HCT116 (cell line): ENCODE data around the gene TANC1. TPM values are rescaled to one million over a fixed set of nuclear protein-coding genes. Genes with fewer than 3 reads are reported as not detected.

Source experiments
- ATAC-seq: fragments of 200-7000 bp; cut with Tn5 transposase; 2 replicates; pipeline ENCODE4 v1.9.1; 2020; ENCODE audit warnings: mild to moderate bottlenecking, moderate library complexity
- BruUV-seq: library from RNA; stranded (reverse); fragments of 400-500 nt; replicated peaks from 2 replicates; lab custom pipeline; 2021; lab: Mats Ljungman, UMichigan
- CTCF ChIA-PET: fragments of 300-600 bp; sonication (Branson Sonifier 250); formaldehyde crosslinking; loops from one replicate; lab custom pipeline; 2021; ENCODE audit warnings: antibody characterized with exemption; lab: Charles Lee
- POLR2A ChIA-PET: fragments of 300-600, 350-600 bp; sonication (Branson Sonifier 250); formaldehyde crosslinking; loops from one replicate; lab custom pipeline; 2021; ENCODE audit warnings: antibody characterized with exemption; lab: Charles Lee
- RAD21 ChIA-PET, 2 experiments: fragments of 300-600 bp; sonication (Branson Sonifier 250); formaldehyde crosslinking; loops; one replicate each; lab custom pipeline; 2023; ENCODE audit warnings: low total read pairs in 2 of 2; ENCODE audit not compliant: uncharacterized antibody in 2 of 2, unreplicated experiment in 2 of 2, low non-redundant PET in 1 of 2; lab: Charles Lee
- DNase-seq: peaks from one replicate; pipeline ENCODE4 v3.0.0-alpha.2; 2010; ENCODE audit warnings: low read depth, low spot score
- H2AFZ ChIP-seq: fragments of 200-600 bp; shearing (Covaris generic), sonication (generic); 2 replicates; pipeline ENCODE4 v1.6.1; 2017; ENCODE audit warnings: low read depth, mixed run types, mixed read lengths, antibody characterized with exemption, low read length; ENCODE audit not compliant: poor library complexity, severe bottlenecking
- H3K27ac ChIP-seq: 2 replicates; pipeline ENCODE4 v1.5.1; 2012; ENCODE audit warnings: low read depth, low read length
- H3K27me3 ChIP-seq: fragments of 200-600 bp; sonication (generic); 2 replicates; pipeline ENCODE4 v1.6.1; 2016; ENCODE audit warnings: mixed run types, low read length, mixed read lengths; ENCODE audit not compliant: insufficient read depth
- H3K36me3 ChIP-seq, 2 experiments: fragments of 200-500 bp in 1 of 2; fragments of 200-600 bp in 1 of 2; sonication (Bioruptor generic) in 1 of 2; sonication (generic) in 1 of 2; 2 replicates each; pipeline versions ENCODE4 v1.5.1 to v1.6.1; 2014 to 2016; ENCODE audit warnings: low read length in 2 of 2, inconsistent platforms in 1 of 2, mixed read lengths in 1 of 2, mixed run types in 1 of 2; ENCODE audit not compliant: insufficient read depth in 2 of 2, control insufficient read depth in 1 of 2
- H3K4me1 ChIP-seq, 2 experiments: fragments of 200-600 bp in 1 of 2; sonication (generic) in 1 of 2; 2 replicates each; pipeline versions ENCODE4 v1.5.1 to v1.6.1; 2012 to 2017; ENCODE audit warnings: low read length in 2 of 2, inconsistent platforms in 1 of 2, mild to moderate bottlenecking in 1 of 2, mixed read lengths in 1 of 2, mixed run types in 1 of 2, moderate library complexity in 1 of 2; ENCODE audit not compliant: insufficient read depth in 2 of 2, control insufficient read depth in 1 of 2
- H3K4me2 ChIP-seq: fragments of 200-600 bp; sonication (generic); 2 replicates; pipeline ENCODE4 v1.6.1; 2017; ENCODE audit warnings: mixed run types, low read length, mixed read lengths
- H3K4me3 ChIP-seq, 2 experiments: fragments of 200-600 bp in 1 of 2; sonication (generic) in 1 of 2; replicated peaks in 1 of 2; 2 replicates each; pipeline ENCODE4 v1.5.1; 2011 to 2016; ENCODE audit warnings: low read length in 2 of 2, control low read depth in 1 of 2, low read depth in 1 of 2, mild to moderate bottlenecking in 1 of 2, mixed read lengths in 1 of 2, mixed run types in 1 of 2
- H3K79me2 ChIP-seq: fragments of 200-600 bp; sonication (generic); 2 replicates; pipeline ENCODE4 v1.6.1; 2017; ENCODE audit warnings: mild to moderate bottlenecking, mixed run types, low read length, moderate library complexity, mixed read lengths; ENCODE audit not compliant: insufficient read depth
- H3K9ac ChIP-seq: fragments of 200-600 bp; sonication (generic); 2 replicates; pipeline ENCODE4 v1.6.1; 2016; ENCODE audit warnings: low read length, mixed read lengths
- H3K9me2 ChIP-seq: fragments of 200-600 bp; sonication (generic), shearing (Covaris generic); 2 replicates; pipeline ENCODE4 v1.6.1; 2017; ENCODE audit warnings: mixed run types, mild to moderate bottlenecking, moderate library complexity; ENCODE audit not compliant: insufficient read depth
- H3K9me3 ChIP-seq, 2 experiments: fragments of 200-500 bp in 1 of 2; fragments of 200-600 bp in 1 of 2; sonication (Bioruptor generic) in 1 of 2; sonication (generic) in 1 of 2; 2 replicates each; pipeline ENCODE4 v1.6.1; 2014 to 2017; ENCODE audit warnings: low read length in 2 of 2, mixed read lengths in 2 of 2, inconsistent platforms in 1 of 2, low read depth in 1 of 2, mild to moderate bottlenecking in 1 of 2, mixed run types in 1 of 2, moderate library complexity in 1 of 2; ENCODE audit not compliant: control insufficient read depth in 1 of 2, insufficient read depth in 1 of 2
- H4K20me1 ChIP-seq: fragments of 200-600 bp; sonication (generic), shearing (Covaris generic); 2 replicates; pipeline ENCODE4 v1.6.1; 2017; ENCODE audit warnings: mixed run types, mild to moderate bottlenecking, moderate library complexity; ENCODE audit not compliant: insufficient read depth
- CBX3 ChIP-seq: IDR thresholded peaks from 2 replicates; pipeline ENCODE4 v1.6.1; 2012; ENCODE audit warnings: low read depth
- CEBPB ChIP-seq: IDR thresholded peaks from 2 replicates; pipeline ENCODE4 v1.6.1; 2012; ENCODE audit warnings: low read depth
- ELF1 ChIP-seq: IDR thresholded peaks from 2 replicates; pipeline ENCODE4 v1.6.1; 2012; ENCODE audit warnings: low read depth, borderline replicate concordance
- POLR2A ChIP-seq: IDR thresholded peaks from 2 replicates; pipeline ENCODE4 v1.7.0; 2011; ENCODE audit warnings: borderline replicate concordance; ENCODE audit not compliant: insufficient read depth, insufficient read length; ENCODE audit errors: extremely low read depth
- POLR2AphosphoS5 ChIP-seq: IDR thresholded peaks from 2 replicates; pipeline ENCODE4 v1.6.1; 2011; ENCODE audit warnings: mild to moderate bottlenecking, low read depth, low read length, moderate library complexity
- RAD21 ChIP-seq: IDR thresholded peaks from 2 replicates; pipeline ENCODE4 v1.6.1; 2012; ENCODE audit warnings: low read depth, mild to moderate bottlenecking
- REST ChIP-seq: IDR thresholded peaks from 2 replicates; pipeline ENCODE4 v1.6.1; 2012; ENCODE audit warnings: low read depth
- SRF ChIP-seq: IDR thresholded peaks from 2 replicates; pipeline ENCODE4 v1.6.1; 2012; ENCODE audit warnings: low read depth
- TCF7L2 ChIP-seq: IDR thresholded peaks from 2 replicates; pipeline ENCODE4 v1.7.0; 2011; ENCODE audit warnings: borderline replicate concordance, inconsistent platforms; ENCODE audit not compliant: insufficient read depth, insufficient read length; ENCODE audit errors: extremely low read depth
- ZNF274 ChIP-seq: fragments of 200-500 bp; sonication (Bioruptor generic); IDR thresholded peaks from 2 replicates; pipeline ENCODE4 v1.6.1; 2014; ENCODE audit warnings: mild to moderate bottlenecking, low read depth, low read length, inconsistent platforms
- intact Hi-C: fragments of 100-400 bp; cut with micrococcal nuclease; formaldehyde crosslinking; loops from 2 replicates; pipeline ENCODE4 v1.10.0; 2022
- total RNA-seq: library from RNA; stranded (reverse); gene quantifications from one replicate; pipeline ENCODE4 v1.2.1, GENCODE V29; 2021; ENCODE audit not compliant: unreplicated experiment
- TF ChIP-seq, protein P1 (sequence below): IDR thresholded peaks from 2 replicates; pipeline ENCODE4 v1.6.1; 2012

The TANC1 gene
- total RNA-seq, 1 experiment from 2014 or later, result 15.1 TPM

- H3K9me2 ChIP-seq, result no peaks in the 10 kb centered on the region
- ATAC-seq, result no peak
- BruUV-seq, result no TSS peak
- 0 out of 4 replicates have a peak, but pooled peaks cover 0 to 5% of the 10 kb centered on the region in 2 experiments for H3K36me3 ChIP-seq
- no peaks in the 10 kb centered on the region for H3K79me2 ChIP-seq
- H3K27me3 ChIP-seq, result no peaks in the 10 kb centered on the region
- H3K27ac ChIP-seq, result no peak overlapping the region
- no peak for DNase-seq
- no peaks in the 10 kb centered on the region for H3K4me1 ChIP-seq
- no peak overlapping the region for H3K9ac ChIP-seq
- intact Hi-C loops, result no loop called here
- no peaks in the 10 kb centered on the region for H4K20me1 ChIP-seq
- no peak overlapping the region for H3K4me3 ChIP-seq
- no peak overlapping the region for H2AFZ ChIP-seq
- no peak for TF ChIP-seq SRF
- no peak for TF ChIP-seq CBX3
- TF ChIP-seq ELF1, result no peak
- TF ChIP-seq TCF7L2, result no peak
- no peak for TF ChIP-seq CEBPB
- TF ChIP-seq, protein P1, sequence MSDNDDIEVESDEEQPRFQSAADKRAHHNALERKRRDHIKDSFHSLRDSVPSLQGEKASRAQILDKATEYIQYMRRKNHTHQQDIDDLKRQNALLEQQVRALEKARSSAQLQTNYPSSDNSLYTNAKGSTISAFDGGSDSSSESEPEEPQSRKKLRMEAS, result no peak
- TF ChIP-seq ZNF274, result no peak
- no peak for TF ChIP-seq RAD21
- no peak for TF ChIP-seq REST
- no peak for TF ChIP-seq POLR2AphosphoS5
- TF ChIP-seq POLR2A, result no peak
- ChIA-PET POLR2A (no interaction called here), RAD21 (no interaction called here), CTCF (no interaction called here)
- peaks cover 4 to 11% of the 10 kb centered on the region in 2 experiments; a peak in 2 of 4 replicates for H3K9me3 ChIP-seq
- H3K4me2 ChIP-seq, result no peak overlapping the region
Measured at GRCh38 chr2:159017837-159018236, 49.4 kb downstream of the TANC1 start.
